Middle frontal gyrus (tissue), 1 donor: Measurements from ENCODE around the gene LRRK1.
A peak's percentile ranks its signal among the peaks of the same experiment; 100 is the strongest.

Source experiments
- DNase-seq: peaks from one replicate; pipeline ENCODE4 v3.0.0-alpha.2; 2015; ENCODE audit warnings: low spot score; ENCODE audit errors: extremely low spot score

The LRRK1 gene

GRCh38 chr15:100909989-100910955, 8.9 kb upstream of the LRRK1 start:
- DNase-seq = no peak

GRCh38 chr15:100911086-100911485, 8.1 kb upstream of the LRRK1 start:
- DNase-seq = no peak

GRCh38 chr15:100913961-100914360, 5.2 kb upstream of the LRRK1 start:
- DNase-seq = no peak

- DNase-seq = no peak
These were observed 4.3 kb upstream of the LRRK1 start for GRCh38 chr15:100914876-100915275.

- peak; percentile 58 for DNase-seq
These were observed 995 bp upstream of the LRRK1 start for GRCh38 chr15:100918034-100918689.

- DNase-seq = no peak
These were observed 586 bp downstream of the LRRK1 start for GRCh38 chr15:100919481-100920405.

GRCh38 chr15:100920516-100921135, 1.5 kb downstream of the LRRK1 start:
- no peak for DNase-seq

- peak; percentile 9 for DNase-seq
These were observed 3.3 kb downstream of the LRRK1 start for GRCh38 chr15:100922192-100923040.

- DNase-seq = no peak
These were observed 3.9 kb downstream of the LRRK1 start for GRCh38 chr15:100923076-100923475.

- no peak for DNase-seq
These were observed 4.7 kb downstream of the LRRK1 start for GRCh38 chr15:100923902-100924301.

- no peak for DNase-seq
These were observed 5.3 kb downstream of the LRRK1 start for GRCh38 chr15:100924436-100924835.

GRCh38 chr15:100925480-100925879, 6.3 kb downstream of the LRRK1 start:
- DNase-seq = no peak

- DNase-seq = no peak
These were observed 7.1 kb downstream of the LRRK1 start for GRCh38 chr15:100926258-100926657.

GRCh38 chr15:100926971-100927756, 8.0 kb downstream of the LRRK1 start:
- no peak for DNase-seq

GRCh38 chr15:100928632-100929280, 9.6 kb downstream of the LRRK1 start:
- DNase-seq = no peak

GRCh38 chr15:100929641-100930042, 10.5 kb downstream of the LRRK1 start:
- no peak for DNase-seq

GRCh38 chr15:100930306-100930848, 11.2 kb downstream of the LRRK1 start:
- no peak for DNase-seq

GRCh38 chr15:100931143-100931890, 12.2 kb downstream of the LRRK1 start:
- no peak for DNase-seq
